Cardiac fibroblast (primary cell): ENCODE measurements around the gene FAHD2B.
"Not testable (repeated sequence)": the region's sequence is repeated elsewhere in the genome, so short reads cannot be mapped to it uniquely, and the experiment has no call there.

Source experiments
- DNase-seq, 2 donors: peaks; one replicate each; pipeline versions ENCODE4 v3.0.0 to v3.0.0-alpha.2; 2010; ENCODE audit warnings: low read depth in 2 of 2
- H3K4me3 ChIP-seq, 2 donors: replicated peaks in 1 of 2; 1 replicate in 1 of 2; 2 replicates in 1 of 2; pipeline ENCODE4 v1.5.1; 2011; ENCODE audit warnings: low read depth in 2 of 2, low read length in 2 of 2, mild to moderate bottlenecking in 2 of 2, moderate library complexity in 1 of 2

Gene FAHD2B

GRCh38 chr2:97045895-97046499, 48.7 kb downstream of the FAHD2B start:
- H3K4me3 ChIP-seq, DNase-seq: not testable (repeated sequence)
